SK-N-SH (cell line): ENCODE measurements around the gene IFNL4. TPM values are rescaled to one million over a fixed set of nuclear protein-coding genes. Genes with fewer than 3 reads are reported as not detected.
"Not testable (repeated sequence)": the region's sequence is repeated elsewhere in the genome, so short reads cannot be mapped to it uniquely, and the experiment has no call there.

Source experiments
- CTCF ChIA-PET: fragments of 300-600, 350-600 bp; formaldehyde crosslinking; extraction: SDS; loops from one replicate; lab custom pipeline; 2021; lab: Yijun Ruan, JAX
- POLR2A ChIA-PET: fragments of 350-600 bp; sonication (Branson Sonifier 250); formaldehyde crosslinking; extraction: SDS; loops from one replicate; lab custom pipeline; 2020; ENCODE audit warnings: antibody characterized with exemption, inconsistent platforms; lab: Yijun Ruan, JAX
- DNase-seq: peaks from one replicate; pipeline ENCODE4 v3.0.0; 2012
- H2AFZ ChIP-seq: fragments of 200-600 bp; sonication (generic); 2 replicates; pipeline ENCODE4 v1.8.1; 2016; ENCODE audit warnings: antibody characterized with exemption, mild to moderate bottlenecking, low read depth
- H3F3A ChIP-seq: fragments of 200-600 bp; sonication (generic); replicated peaks from 2 replicates; pipeline ENCODE3; 2016; ENCODE audit warnings: antibody characterized with exemption, mild to moderate bottlenecking; ENCODE audit not compliant: insufficient read depth
- H3K27ac ChIP-seq, 2 experiments: fragments of 200-500 bp in 1 of 2; fragments of 200-600 bp in 1 of 2; sonication (Bioruptor generic) in 1 of 2; sonication (generic), shearing (Covaris generic) in 1 of 2; 2 replicates each; pipeline versions ENCODE4 v1.5.1 to v1.6.1; 2014 to 2016; ENCODE audit warnings: low read depth in 2 of 2, inconsistent platforms in 1 of 2, low read length in 1 of 2, mild to moderate bottlenecking in 1 of 2, mixed read lengths in 1 of 2
- H3K27me3 ChIP-seq: fragments of 200-600 bp; sonication (generic), shearing (Covaris generic); 2 replicates; pipeline ENCODE4 v1.6.1; 2016; ENCODE audit warnings: mixed run types; ENCODE audit not compliant: insufficient read depth
- H3K36me3 ChIP-seq, 2 experiments: fragments of 200-500 bp in 1 of 2; fragments of 200-600 bp in 1 of 2; sonication (Bioruptor generic) in 1 of 2; sonication (generic) in 1 of 2; replicated peaks in 1 of 2; 2 replicates each; pipeline versions ENCODE3 to v1.5.1; 2014 to 2016; ENCODE audit warnings: low read length in 1 of 2, mild to moderate bottlenecking in 1 of 2; ENCODE audit not compliant: insufficient read depth in 2 of 2, control insufficient read depth in 1 of 2
- H3K4me1 ChIP-seq, 2 experiments: fragments of 200-500 bp in 1 of 2; fragments of 200-600 bp in 1 of 2; sonication (Bioruptor generic) in 1 of 2; sonication (generic), shearing (Covaris generic) in 1 of 2; 2 replicates each; pipeline versions ENCODE4 v1.5.1 to v1.6.1; 2014 to 2016; ENCODE audit warnings: low read depth in 1 of 2, low read length in 1 of 2, mixed run types in 1 of 2; ENCODE audit not compliant: insufficient read depth in 2 of 2, control insufficient read depth in 1 of 2
- H3K4me2 ChIP-seq: fragments of 200-600 bp; sonication (generic), shearing (Covaris generic); 2 replicates; pipeline ENCODE4 v1.6.1; 2017; ENCODE audit warnings: mixed run types
- H3K4me3 ChIP-seq, 2 experiments: fragments of 200-500 bp in 1 of 2; fragments of 200-600 bp in 1 of 2; sonication (Bioruptor generic) in 1 of 2; sonication (generic), shearing (Covaris generic) in 1 of 2; 2 replicates each; pipeline versions ENCODE4 v1.5.1 to v1.8.1; 2014 to 2016; ENCODE audit warnings: low read depth in 2 of 2, inconsistent platforms in 1 of 2, low read length in 1 of 2, mild to moderate bottlenecking in 1 of 2, mixed read lengths in 1 of 2, moderate library complexity in 1 of 2
- H3K79me2 ChIP-seq: fragments of 200-600 bp; sonication (generic); 2 replicates; pipeline ENCODE4 v1.8.1; 2017; ENCODE audit warnings: mild to moderate bottlenecking; ENCODE audit not compliant: insufficient read depth
- H3K9ac ChIP-seq: fragments of 200-600 bp; sonication (generic); 2 replicates; pipeline ENCODE4 v1.6.1; 2017; ENCODE audit warnings: mixed run types
- H3K9me2 ChIP-seq: fragments of 200-600 bp; sonication (generic); 2 replicates; pipeline ENCODE4 v1.6.1; 2017; ENCODE audit warnings: mixed run types
- H3K9me3 ChIP-seq: fragments of 200-600 bp; sonication (generic); 2 replicates; pipeline ENCODE4 v1.6.1; 2017; ENCODE audit warnings: mixed run types, mild to moderate bottlenecking, moderate library complexity
- H4K20me1 ChIP-seq: fragments of 200-600 bp; sonication (generic); 2 replicates; pipeline ENCODE4 v1.6.1; 2017; ENCODE audit warnings: mild to moderate bottlenecking, mixed run types; ENCODE audit not compliant: insufficient read depth
- CHD2 ChIP-seq: fragments of 150-350 bp; IDR thresholded peaks from 2 replicates; pipeline ENCODE4 v1.6.1; 2018; ENCODE audit warnings: low read length; ENCODE audit not compliant: partially characterized antibody
- CTCF ChIP-seq: fragments of 200-600 bp; sonication (generic); IDR thresholded peaks from 2 replicates; pipeline ENCODE4 v1.6.1; 2017; ENCODE audit warnings: antibody characterized with exemption, mild to moderate bottlenecking, moderate library complexity
- EP300 ChIP-seq, 2 experiments: IDR thresholded peaks; 2 replicates each; pipeline versions ENCODE4 v1.4.0 to v1.6.1; 2012; ENCODE audit warnings: borderline replicate concordance in 1 of 2, low read depth in 1 of 2, low read length in 1 of 2
- EZH2phosphoT487 ChIP-seq: fragments of 200-600 bp; sonication (generic); IDR thresholded peaks from 2 replicates; pipeline ENCODE4 v1.6.1; 2017; ENCODE audit warnings: low read depth, mixed run types, mild to moderate bottlenecking, antibody characterized with exemption, moderate library complexity, borderline replicate concordance
- FOXM1 ChIP-seq: IDR thresholded peaks from 2 replicates; pipeline ENCODE4 v1.4.0; 2012; ENCODE audit warnings: low read depth, mild to moderate bottlenecking
- GATA2 ChIP-seq: sonication (generic); formaldehyde crosslinking; IDR thresholded peaks from 2 replicates; pipeline ENCODE4 v1.5.0; 2020; ENCODE audit warnings: mild to moderate bottlenecking, missing genetic modification reagents
- JUND ChIP-seq: IDR thresholded peaks from 2 replicates; pipeline ENCODE4 v1.4.0; 2012
- MXI1 ChIP-seq: IDR thresholded peaks from 2 replicates; pipeline ENCODE4 v1.6.1; 2012; ENCODE audit warnings: mild to moderate bottlenecking, low read depth, low read length, improper control_type of control experiment
- NFIC ChIP-seq: IDR thresholded peaks from 2 replicates; pipeline ENCODE4 v1.4.0; 2012; ENCODE audit warnings: borderline replicate concordance
- PBX3 ChIP-seq: IDR thresholded peaks from 2 replicates; pipeline ENCODE4; 2012
- POLR2AphosphoS5 ChIP-seq: IDR thresholded peaks from 2 replicates; pipeline ENCODE4 v1.6.1; 2012; ENCODE audit warnings: low read depth, low read length
- RCOR1 ChIP-seq: fragments of 150-350 bp; IDR thresholded peaks from 2 replicates; pipeline ENCODE4 v1.6.1; 2017; ENCODE audit warnings: antibody characterized with exemption, low read length
- TCF12 ChIP-seq: IDR thresholded peaks from 2 replicates; pipeline ENCODE4 v1.4.0; 2012
- TEAD4 ChIP-seq: IDR thresholded peaks from 2 replicates; pipeline ENCODE4 v1.4.0; 2012; ENCODE audit warnings: mild to moderate bottlenecking, borderline replicate concordance; ENCODE audit not compliant: insufficient read depth
- USF1 ChIP-seq: IDR thresholded peaks from 2 replicates; pipeline ENCODE4 v1.4.0; 2012; ENCODE audit warnings: low read depth, borderline replicate concordance
- USF2 ChIP-seq: fragments of 150-350 bp; IDR thresholded peaks from 2 replicates; pipeline ENCODE4 v1.6.1; 2017; ENCODE audit warnings: antibody characterized with exemption, low read length, low read depth, borderline replicate concordance
- YY1 ChIP-seq: IDR thresholded peaks from 2 replicates; pipeline ENCODE4 v1.4.0; 2012; ENCODE audit warnings: low read depth, mild to moderate bottlenecking
- WGBS: methylation state at CpG from one replicate; pipeline ENCODE4 v1.1.6; 2017; ENCODE audit warnings: low lambda C conversion rate; 5-methylcytosine and 5-hydroxymethylcytosine counted together
- polyA plus RNA-seq, 3 experiments: library from polyadenylated mRNA; depleted of rRNA; stranded (reverse); fragments of >200 nt; gene quantifications; 2 replicates each; pipeline ENCODE4 v1.2.3, GENCODE V29; 2012

IFNL4 gene
- polyA plus RNA-seq, 1 of the 3 experiments (the other 2 are of a cell fraction): not detected

- Histone ChIP-seq H3K27me3 (no peaks in the 10 kb centered on the region), H3K4me2 (no peak overlapping the region), H3K36me3 (no peaks in the 10 kb centered on the region), H3K27ac (no peak overlapping the region), H3F3A (no peaks in the 10 kb centered on the region), H3K4me1 (no peaks in the 10 kb centered on the region), H3K9ac (no peak overlapping the region), H3K9me3 (no peaks in the 10 kb centered on the region), H3K79me2 (no peaks in the 10 kb centered on the region), H3K9me2 (no peaks in the 10 kb centered on the region), H3K4me3 (no peak overlapping the region), H4K20me1 (no peaks in the 10 kb centered on the region), H2AFZ (no peak overlapping the region)
- DNase-seq: no peak
- 51% methylated on average over 5 of the region's 5 CpGs for WGBS
- TF ChIP-seq TEAD4: no peak
- TF ChIP-seq USF1: no peak
- TF ChIP-seq TCF12: no peak
- TF ChIP-seq RCOR1: no peak
- TF ChIP-seq MXI1: no peak
- no peak for TF ChIP-seq EP300 (IDR thresholded peaks at IDR 0.05; ENCODE audit: borderline replicate concordance in 1 of 2, low read depth in 1 of 2, low read length in 1 of 2)
- no peak for TF ChIP-seq EZH2phosphoT487
- TF ChIP-seq CHD2: no peak
- no peak for TF ChIP-seq NFIC
- TF ChIP-seq YY1: no peak
- no peak for TF ChIP-seq PBX3
- no peak for TF ChIP-seq GATA2 (CRISPR knock-in tag)
- no peak for TF ChIP-seq JUND
- no peak for TF ChIP-seq USF2
- TF ChIP-seq FOXM1: no peak
- no peak for TF ChIP-seq POLR2AphosphoS5
- TF ChIP-seq CTCF: no peak
- ChIA-PET POLR2A (no interaction called here), CTCF (no interaction called here)
Measured at GRCh38 chr19:39275578-39275977, 26.9 kb upstream of the IFNL4 start.

GRCh38 chr19:39273859-39274258 is 25.2 kb upstream of the IFNL4 start:
- H3K9me2 ChIP-seq, H3K4me3 ChIP-seq, H3K9ac ChIP-seq, H4K20me1 ChIP-seq, H3F3A ChIP-seq, H2AFZ ChIP-seq, CTCF ChIA-PET, POLR2A ChIA-PET, H3K36me3 ChIP-seq, H3K9me3 ChIP-seq, H3K79me2 ChIP-seq, H3K27ac ChIP-seq, H3K4me1 ChIP-seq, H3K27me3 ChIP-seq, DNase-seq, H3K4me2 ChIP-seq: not testable (repeated sequence)
- WGBS: 75% methylated on average over 5 of the region's 5 CpGs
